GM15510 (cell line): ENCODE measurements around the gene DND1.
A peak's percentile ranks its signal among the peaks of the same experiment; 100 is the strongest.

ENCODE experiments used
- POLR2A ChIP-seq: IDR thresholded peaks from 3 replicates; pipeline ENCODE4 v1.6.1; 2011; ENCODE audit warnings: borderline replicate concordance; ENCODE audit not compliant: insufficient read length; ENCODE audit errors: extremely low read depth

DND1 gene

GRCh38 chr5:140674629-140675028 lies 1.3 kb upstream of the DND1 start:
- TF ChIP-seq POLR2A: no peak

- no peak for TF ChIP-seq POLR2A
Observed at GRCh38 chr5:140674211-140674610, 835 bp upstream of the DND1 start.

- no peak for TF ChIP-seq POLR2A
Observed at GRCh38 chr5:140672455-140673186, 755 bp downstream of the DND1 start.

- TF ChIP-seq POLR2A: no peak
Observed at GRCh38 chr5:140671472-140672125, 1.8 kb downstream of the DND1 start.

- TF ChIP-seq POLR2A: peak; percentile 96
Observed at GRCh38 chr5:140664359-140665119, 8.8 kb downstream of the DND1 start, which contains the start of gene WDR55. WDR55 (plus strand) TSS chr5:140664904; CDS start chr5:140664913, 9 bp downstream.

GRCh38 chr5:140664030-140664358 lies 9.4 kb downstream of the DND1 start:
- TF ChIP-seq POLR2A: no peak

GRCh38 chr5:140658870-140659269 lies 14.5 kb downstream of the DND1 start:
- TF ChIP-seq POLR2A: no peak

- no peak for TF ChIP-seq POLR2A
Observed at GRCh38 chr5:140647042-140647419, 26.3 kb downstream of the DND1 start.

GRCh38 chr5:140642718-140643117 lies 30.7 kb downstream of the DND1 start:
- TF ChIP-seq POLR2A: no peak

- TF ChIP-seq POLR2A: no peak
Observed at GRCh38 chr5:140641716-140642115, 31.7 kb downstream of the DND1 start.

GRCh38 chr5:140639148-140639981 lies 34.0 kb downstream of the DND1 start, which contains the start of gene TMCO6:
TMCO6 (plus strand) TSS chr5:140639451; CDS start chr5:140639528, 77 bp downstream.
- peak; percentile 89 for TF ChIP-seq POLR2A

- no peak for TF ChIP-seq POLR2A
Observed at GRCh38 chr5:140637371-140638100, 35.8 kb downstream of the DND1 start.

- TF ChIP-seq POLR2A: no peak
Observed at GRCh38 chr5:140635291-140636257, 37.8 kb downstream of the DND1 start.
